ENCODE measurements around the gene SLC35G6.

The SLC35G6 gene

DNA sequence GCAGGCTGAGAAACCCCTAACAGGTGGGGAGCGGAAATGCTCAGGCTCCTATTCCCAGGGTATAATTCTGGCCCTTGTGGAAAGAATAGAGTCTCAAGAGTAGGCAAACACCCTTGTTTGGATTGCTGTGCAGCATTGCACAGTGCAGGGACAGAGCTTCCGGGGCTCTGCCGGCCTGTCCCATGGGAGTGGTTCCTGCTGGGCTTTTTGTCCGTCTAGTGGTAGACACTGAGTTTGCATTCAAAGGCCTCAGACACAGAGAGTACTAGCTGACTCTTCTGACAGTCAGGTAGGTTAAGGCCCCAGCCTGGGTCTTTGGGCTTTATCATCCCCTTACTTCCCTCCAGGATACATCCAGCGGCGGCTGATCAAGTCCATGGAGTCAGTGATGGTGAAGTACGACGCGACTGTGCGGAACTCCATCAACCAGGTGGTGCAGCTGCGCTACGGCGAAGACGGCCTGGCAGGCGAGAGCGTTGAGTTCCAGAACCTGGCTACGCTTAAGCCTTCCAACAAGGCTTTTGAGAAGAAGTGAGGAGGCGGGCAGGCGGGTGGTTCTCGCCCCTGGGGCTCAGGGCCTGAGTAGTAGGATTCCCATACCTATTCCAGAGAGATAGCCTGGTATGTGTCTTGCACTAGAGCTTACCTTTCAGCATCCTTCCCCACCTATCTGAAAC lies 21.1 kb downstream of the SLC35G6 start:
- DNase-seq (ENCODE audit: low read depth) = no peak

DNA sequence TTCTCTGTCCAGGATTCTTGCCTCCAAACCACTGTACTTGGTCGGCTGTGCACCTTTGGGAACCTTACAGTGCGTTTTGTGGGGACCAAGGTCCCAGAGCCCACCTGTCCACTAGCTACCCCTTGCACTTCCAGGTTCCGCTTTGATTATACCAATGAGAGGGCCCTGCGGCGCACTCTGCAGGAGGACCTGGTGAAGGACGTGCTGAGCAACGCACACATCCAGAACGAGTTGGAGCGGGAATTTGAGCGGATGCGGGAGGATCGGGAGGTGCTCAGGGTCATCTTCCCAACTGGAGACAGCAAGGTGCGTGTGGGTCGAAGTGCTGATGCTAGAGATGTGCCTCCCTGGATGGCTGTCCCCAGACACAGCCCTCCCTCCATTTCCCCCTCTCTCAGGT lies 21.7 kb downstream of the SLC35G6 start:
- DNase-seq (ENCODE audit: low read depth) = no peak

DNA sequence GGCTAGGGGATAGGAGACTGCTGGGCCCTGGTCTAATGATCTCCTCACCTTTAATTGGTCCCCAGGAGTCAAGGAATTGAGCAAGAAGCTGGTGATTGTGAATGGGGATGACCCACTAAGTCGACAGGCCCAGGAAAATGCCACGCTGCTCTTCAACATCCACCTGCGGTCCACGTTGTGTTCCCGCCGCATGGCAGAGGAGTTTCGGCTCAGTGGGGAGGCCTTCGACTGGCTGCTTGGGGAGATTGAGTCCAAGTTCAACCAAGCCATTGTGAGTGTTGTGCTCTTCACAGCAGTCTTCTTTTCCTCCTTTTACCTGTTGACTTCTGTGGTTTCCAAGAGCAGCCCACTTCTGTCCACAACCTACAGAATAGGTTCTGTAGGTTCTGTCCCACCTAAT lies 22.3 kb downstream of the SLC35G6 start:
- no peak for DNase-seq (ENCODE audit: low read depth)

DNA sequence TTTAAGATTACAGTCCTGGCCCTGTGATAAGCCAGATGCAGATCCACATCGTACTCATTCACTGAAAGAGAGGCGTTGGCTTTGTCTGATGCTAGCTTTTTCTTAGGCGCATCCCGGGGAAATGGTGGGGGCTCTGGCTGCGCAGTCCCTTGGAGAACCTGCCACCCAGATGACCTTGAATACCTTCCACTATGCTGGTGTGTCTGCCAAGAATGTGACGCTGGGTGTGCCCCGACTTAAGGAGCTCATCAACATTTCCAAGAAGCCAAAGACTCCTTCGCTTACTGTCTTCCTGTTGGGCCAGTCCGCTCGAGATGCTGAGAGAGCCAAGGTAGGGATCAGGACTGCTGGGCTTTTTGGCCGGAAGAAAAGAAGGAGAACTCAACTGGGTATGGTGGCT lies 26.9 kb downstream of the SLC35G6 start:
- DNase-seq (ENCODE audit: low read depth) = no peak

DNA sequence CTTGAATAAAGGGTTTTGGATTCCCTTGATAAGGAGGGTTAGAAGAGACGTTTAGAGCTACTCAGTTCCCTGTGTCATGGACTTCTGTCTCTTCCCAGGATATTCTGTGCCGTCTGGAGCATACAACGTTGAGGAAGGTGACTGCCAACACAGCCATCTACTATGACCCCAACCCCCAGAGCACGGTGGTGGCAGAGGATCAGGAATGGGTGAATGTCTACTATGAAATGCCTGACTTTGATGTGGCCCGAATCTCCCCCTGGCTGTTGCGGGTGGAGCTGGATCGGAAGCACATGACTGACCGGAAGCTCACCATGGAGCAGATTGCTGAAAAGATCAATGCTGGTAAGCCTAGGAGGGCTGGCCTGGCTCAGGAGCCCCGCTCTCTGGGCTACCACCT lies 27.6 kb downstream of the SLC35G6 start:
- DNase-seq (ENCODE audit: low read depth) = no peak

DNA sequence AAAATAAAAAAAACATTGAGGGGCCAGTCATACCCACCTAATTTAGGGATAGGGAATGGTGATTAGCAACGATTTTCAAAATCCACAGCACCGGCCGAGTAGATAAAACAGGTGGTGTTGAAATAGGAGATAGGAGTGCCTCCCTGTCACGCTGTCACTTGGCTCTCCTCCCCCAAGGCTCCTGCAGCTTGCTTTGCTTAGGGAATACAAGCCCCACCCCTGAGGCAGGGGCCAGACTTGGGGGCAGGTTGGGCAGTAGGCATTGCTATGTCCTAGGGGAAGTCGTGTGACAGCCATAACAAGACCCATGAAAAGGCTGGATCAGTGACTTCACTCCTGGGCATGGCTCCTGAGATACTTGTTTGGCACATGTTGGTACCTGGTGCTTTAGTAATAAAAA lies 28.7 kb downstream of the SLC35G6 start:
- no peak for DNase-seq (ENCODE audit: low read depth)

DNA sequence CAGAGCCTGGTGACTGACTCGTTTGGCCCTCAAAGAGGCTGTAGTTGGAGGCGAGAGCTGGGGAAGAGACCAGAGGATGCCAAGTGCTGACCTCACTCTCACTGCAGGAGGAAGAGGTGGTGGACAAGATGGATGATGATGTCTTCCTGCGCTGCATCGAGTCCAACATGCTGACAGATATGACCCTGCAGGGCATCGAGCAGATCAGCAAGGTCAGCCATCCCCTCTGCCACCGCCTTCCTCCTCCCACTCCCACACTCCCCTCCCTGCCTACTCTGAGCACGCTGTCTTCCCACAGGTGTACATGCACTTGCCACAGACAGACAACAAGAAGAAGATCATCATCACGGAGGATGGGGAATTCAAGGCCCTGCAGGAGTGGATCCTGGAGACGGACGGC lies 29.9 kb downstream of the SLC35G6 start:
- DNase-seq (ENCODE audit: low read depth) = no peak

DNA sequence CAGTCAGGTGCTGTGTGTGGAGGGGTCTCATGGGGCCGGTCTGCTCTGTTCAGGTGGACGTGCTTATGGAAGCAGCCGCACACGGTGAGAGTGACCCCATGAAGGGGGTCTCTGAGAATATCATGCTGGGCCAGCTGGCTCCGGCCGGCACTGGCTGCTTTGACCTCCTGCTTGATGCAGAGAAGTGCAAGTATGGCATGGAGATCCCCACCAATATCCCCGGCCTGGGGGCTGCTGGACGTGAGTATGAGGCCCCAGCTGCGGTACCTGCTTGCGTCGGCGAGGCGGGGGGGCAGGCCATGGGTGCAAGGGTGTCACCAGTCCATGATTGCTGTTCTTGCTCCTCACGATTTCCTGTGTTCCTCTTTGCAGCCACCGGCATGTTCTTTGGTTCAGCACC lies 30.9 kb downstream of the SLC35G6 start:
- no peak for DNase-seq (ENCODE audit: low read depth)

DNA sequence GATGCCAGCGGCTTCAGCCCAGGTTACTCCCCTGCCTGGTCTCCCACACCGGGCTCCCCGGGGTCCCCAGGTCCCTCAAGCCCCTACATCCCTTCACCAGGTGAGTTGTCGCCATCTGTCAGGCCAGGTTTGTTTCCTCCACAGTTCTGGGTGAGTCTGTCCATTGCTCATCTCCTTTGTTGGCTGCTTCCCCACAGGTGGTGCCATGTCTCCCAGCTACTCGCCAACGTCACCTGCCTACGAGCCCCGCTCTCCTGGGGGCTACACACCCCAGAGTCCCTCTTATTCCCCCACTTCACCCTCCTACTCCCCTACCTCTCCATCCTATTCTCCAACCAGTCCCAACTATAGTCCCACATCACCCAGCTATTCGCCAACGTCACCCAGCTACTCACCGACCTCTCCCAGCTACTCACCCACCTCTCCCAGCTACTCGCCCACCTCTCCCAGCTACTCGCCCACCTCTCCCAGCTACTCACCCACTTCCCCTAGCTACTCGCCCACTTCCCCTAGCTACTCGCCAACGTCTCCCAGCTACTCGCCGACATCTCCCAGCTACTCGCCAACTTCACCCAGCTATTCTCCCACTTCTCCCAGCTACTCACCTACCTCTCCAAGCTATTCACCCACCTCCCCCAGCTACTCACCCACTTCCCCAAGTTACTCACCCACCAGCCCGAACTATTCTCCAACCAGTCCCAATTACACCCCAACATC lies 31.7 kb downstream of the SLC35G6 start:
- DNase-seq (ENCODE audit: low read depth) = no peak

DNA sequence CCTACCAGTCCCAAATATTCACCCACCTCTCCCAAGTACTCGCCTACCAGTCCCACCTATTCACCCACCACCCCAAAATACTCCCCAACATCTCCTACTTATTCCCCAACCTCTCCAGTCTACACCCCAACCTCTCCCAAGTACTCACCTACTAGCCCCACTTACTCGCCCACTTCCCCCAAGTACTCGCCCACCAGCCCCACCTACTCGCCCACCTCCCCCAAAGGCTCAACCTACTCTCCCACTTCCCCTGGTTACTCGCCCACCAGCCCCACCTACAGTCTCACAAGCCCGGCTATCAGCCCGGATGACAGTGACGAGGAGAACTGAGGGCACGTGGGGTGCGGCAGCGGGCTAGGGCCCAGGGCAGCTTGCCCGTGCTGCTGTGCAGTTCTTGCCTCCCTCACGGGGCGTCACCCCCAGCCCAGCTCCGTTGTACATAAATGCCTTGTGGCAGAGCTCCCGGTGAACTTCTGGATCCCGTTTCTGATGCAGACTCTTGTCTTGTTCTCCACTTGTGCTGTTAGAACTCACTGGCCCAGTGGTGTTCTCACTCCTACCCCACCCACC lies 32.7 kb downstream of the SLC35G6 start:
- DNase-seq (ENCODE audit: low read depth) = no peak

DNA sequence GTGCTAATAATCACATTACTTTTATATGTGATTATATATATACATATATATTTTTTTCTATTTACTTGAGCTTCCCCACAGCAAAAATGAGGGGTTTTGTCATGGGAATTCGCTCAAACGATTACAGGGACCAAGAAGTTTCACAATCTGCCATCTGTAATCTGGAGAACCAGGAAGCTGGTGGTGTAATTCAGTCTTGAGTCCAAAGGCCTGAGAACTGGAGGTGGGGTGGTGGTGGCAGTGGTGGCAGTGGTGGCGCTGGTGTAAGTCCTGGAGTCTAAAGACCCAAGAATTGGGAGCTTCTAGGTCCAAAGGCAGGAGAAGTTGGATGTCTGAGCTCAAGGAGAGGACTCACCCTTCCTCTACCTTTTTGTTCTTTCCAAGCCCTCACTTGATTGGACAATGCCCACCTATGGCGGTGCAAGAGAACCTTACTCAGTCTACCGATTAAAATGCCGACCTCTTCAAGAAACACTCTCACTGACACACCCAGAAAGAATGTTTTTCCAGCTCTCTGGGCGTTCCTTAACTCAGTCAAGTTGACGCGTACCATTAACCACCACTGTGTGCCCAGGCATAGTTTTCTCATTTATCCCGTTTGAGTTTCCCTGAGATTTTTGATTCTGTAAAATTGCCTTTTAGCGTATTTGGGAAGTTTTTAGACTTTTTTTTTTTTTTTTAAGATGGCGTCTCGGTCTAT lies 34.8 kb downstream of the SLC35G6 start:
- DNase-seq (ENCODE audit: low read depth) = no peak

DNA sequence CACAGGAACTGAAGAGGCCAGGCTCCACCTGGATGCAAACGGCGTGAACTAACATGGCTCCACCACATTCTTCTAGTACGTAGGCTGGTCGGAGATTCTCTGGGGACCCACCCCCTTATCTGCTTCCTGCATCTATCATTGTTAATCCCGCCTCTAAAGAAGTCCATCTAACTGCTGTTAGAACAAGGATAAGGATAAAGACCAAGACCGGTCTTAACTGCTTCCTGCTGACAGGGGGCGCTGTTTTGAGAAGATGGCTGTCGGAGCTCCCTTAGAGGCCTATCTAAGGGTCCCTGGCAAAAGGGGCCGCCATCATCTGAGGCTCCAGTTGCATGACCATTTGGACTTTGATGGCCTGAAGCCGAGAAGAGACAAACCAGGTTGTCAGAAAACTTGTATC lies 41.8 kb downstream of the SLC35G6 start:
- no peak for DNase-seq (ENCODE audit: low read depth)

DNA sequence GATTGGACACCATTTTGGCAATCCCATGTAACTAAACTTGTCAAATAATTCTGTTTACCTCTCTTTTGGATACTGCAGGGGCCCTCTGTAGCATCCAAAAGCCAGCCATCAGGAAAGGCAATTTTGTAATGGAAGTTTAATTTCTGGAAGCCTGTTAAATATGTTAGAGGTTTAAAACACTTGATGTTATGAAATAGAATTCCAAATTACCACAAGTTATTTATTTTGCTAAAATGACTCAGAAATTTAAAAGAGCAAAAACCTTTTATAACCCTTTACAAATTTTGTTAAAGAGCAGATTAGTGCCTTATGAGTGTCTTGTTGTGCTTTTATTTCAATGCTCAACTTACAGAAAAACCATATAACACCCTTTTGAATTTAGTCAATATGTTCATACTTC lies 47.6 kb downstream of the SLC35G6 start:
- no peak for DNase-seq (ENCODE audit: low read depth)

DNA sequence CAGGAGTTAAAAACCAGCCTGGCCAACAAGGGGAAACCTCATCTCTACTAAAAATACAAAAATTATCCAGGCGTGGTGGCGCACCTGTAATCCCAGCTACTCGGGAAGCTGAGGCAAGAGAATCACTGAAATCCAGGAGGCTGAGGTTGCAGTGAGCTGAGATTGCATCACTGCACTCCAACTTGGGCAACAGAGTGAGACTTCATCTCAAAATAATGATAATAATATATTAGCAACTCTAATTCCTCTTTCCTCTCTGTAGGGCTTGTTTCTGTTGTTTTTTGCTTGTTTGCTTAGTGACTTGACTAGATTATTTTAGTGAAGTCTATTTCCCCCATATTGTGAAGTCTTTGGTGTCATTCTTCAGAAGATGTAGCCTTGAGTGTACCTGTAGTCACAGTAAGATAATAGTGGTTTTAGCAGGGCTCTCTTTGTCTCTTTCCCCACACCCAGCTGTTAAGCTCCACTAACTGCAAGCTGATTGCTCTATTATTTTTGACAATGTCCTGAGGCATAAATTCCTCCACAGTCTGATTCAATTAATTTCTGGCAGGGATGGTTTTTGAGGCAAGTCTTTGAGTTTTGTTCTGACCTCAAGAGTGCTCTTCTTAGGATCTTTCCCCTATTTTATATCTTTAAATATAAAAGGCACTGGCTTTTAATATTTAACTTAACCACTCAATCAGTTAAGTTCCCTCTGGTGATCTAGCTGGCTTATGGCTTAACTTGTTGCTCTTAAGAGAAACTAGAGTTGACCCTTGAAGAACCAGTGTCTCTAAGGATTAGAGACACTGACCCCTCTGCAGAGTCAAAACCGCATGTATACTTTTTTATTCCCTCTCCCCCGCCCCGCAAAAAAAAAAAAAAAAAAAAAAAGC lies 49.0 kb downstream of the SLC35G6 start:
- DNase-seq (ENCODE audit: low read depth) = no peak

Data from activated T-helper 9 cell treated with anti-CD3 and anti-CD28 coated beads, Interleukin-2, amount 50 U/mL, for 16 hours (primary cell).